ENCODE results near the gene NFATC2.
A peak's percentile ranks its signal among the peaks of the same experiment; 100 is the strongest.

The NFATC2 gene

DNA sequence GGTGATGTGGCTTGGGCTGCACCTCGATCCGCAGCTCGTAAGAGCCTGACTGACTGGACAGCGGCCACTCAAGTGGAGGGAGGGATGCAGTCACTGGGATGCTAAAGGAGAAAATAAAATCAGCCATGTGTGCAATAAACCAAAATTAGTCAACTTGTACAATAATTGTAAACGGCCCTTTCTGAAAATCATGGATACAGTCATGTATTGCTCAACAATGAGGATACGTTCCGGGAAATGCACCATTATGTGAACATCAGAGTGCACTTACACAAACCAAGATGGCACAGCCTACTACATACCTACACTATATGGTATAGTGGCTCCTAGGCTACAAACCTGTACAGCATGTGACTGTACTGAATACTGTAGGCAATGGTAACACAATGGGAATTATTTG is 25.7 kb downstream of the NFATC2 start:
- DNase-seq (ENCODE audit: low spot score), result no peak
- no peak for FAIRE-seq

- FAIRE-seq (no peak), DNase-seq (ENCODE audit: low spot score) (no peak)
Measured at GRCh38 chr20:51514836-51515235, 27.7 kb downstream of the NFATC2 start.

DNA sequence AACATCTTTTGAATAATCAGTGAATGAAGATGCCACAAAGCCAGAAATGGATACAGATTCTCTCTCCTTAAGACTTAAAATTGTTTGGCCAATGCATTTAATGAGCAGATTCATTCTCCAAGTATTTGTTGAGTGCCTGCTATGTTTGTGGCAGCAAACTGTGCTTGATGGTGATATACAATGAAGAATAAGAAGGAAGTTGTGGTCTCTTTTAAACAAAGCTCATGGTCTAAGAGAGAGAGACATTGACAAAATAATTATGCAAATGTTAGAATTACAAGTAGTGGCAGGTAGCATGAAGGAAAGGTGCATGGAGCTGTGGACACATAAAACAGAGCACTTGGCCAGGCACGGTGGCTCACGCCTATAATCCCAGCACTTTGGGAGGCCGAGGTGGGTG is 28.3 kb downstream of the NFATC2 start:
- FAIRE-seq (no peak), DNase-seq (ENCODE audit: low spot score) (no peak)

- peak; percentile 13 for FAIRE-seq
- DNase-seq (ENCODE audit: low spot score), result no peak
Measured at GRCh38 chr20:51513545-51513944, 29.0 kb downstream of the NFATC2 start.

- no peak for DNase-seq (ENCODE audit: low spot score)
- FAIRE-seq, result no peak
Measured at GRCh38 chr20:51512645-51513044, 29.9 kb downstream of the NFATC2 start.

- DNase-seq (ENCODE audit: low spot score), result no peak
- peak; percentile 17 for FAIRE-seq
Measured at GRCh38 chr20:51511861-51512619, 30.5 kb downstream of the NFATC2 start.

GRCh38 chr20:51510936-51511605 is 31.4 kb downstream of the NFATC2 start:
- DNase-seq (ENCODE audit: low spot score) (no peak), FAIRE-seq (no peak)

GRCh38 chr20:51510169-51510568 is 32.4 kb downstream of the NFATC2 start:
- FAIRE-seq, result no peak
- no peak for DNase-seq (ENCODE audit: low spot score)

DNA sequence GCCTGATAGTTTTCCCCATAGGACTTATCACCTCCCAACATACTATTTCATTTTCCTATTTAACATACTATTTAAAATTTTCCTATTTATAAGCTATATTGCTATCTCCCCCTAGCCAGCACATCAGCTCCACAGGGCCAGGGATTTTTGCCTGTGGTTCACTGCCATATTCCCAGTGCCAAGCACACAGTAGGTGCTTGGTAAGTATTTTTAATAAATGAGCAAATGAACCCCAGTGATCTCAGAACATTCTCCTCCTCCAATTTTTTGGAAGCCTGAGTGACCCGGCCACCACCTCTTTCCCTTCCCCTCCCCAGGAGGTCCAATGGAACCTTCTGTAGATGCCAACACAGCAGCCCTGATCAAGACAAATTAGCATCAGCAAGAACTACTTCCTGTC is 33.3 kb downstream of the NFATC2 start:
- no peak for FAIRE-seq
- DNase-seq (ENCODE audit: low spot score), result no peak

DNA sequence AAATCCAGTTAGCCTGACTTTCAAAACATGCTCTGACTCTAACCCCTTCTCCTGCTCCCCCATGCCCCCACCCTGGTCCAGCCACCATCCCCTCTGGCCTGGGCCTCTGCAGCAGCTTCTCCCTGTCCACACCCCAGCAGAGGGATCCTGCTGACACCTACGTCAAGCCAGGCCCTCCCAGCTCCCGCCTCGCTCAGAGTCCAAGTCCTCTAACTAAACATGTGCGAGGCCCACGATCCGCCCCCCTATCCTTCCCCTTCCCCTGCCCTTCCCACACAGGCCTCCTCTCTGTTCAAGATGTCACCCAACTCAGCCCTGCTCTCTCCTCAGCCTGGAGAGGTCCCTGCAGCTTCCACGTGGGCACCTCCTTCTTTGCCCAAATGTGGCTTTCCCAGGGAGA is 33.7 kb downstream of the NFATC2 start:
- DNase-seq (ENCODE audit: low spot score) (no peak), FAIRE-seq (no peak)

DNA sequence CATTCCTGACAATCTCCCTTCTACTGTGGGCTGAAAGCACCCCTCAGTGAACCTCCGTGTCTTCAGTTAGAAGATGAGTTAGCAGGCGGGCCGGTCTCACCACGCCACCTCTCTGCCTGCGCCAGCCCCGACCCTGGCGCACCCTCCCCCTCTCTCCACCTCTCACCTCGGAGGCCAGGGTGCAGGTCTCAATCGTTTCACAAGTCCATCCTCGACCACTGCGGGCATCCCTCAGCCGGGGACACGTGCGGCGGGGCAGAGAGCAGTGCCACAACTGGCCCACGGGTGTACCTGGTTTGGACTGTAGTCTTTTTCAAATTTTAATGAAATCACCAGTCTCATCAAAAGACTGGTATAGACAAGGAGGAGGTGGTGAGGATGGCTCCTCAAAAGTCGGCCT is 34.4 kb downstream of the NFATC2 start:
- no peak for FAIRE-seq

DNA sequence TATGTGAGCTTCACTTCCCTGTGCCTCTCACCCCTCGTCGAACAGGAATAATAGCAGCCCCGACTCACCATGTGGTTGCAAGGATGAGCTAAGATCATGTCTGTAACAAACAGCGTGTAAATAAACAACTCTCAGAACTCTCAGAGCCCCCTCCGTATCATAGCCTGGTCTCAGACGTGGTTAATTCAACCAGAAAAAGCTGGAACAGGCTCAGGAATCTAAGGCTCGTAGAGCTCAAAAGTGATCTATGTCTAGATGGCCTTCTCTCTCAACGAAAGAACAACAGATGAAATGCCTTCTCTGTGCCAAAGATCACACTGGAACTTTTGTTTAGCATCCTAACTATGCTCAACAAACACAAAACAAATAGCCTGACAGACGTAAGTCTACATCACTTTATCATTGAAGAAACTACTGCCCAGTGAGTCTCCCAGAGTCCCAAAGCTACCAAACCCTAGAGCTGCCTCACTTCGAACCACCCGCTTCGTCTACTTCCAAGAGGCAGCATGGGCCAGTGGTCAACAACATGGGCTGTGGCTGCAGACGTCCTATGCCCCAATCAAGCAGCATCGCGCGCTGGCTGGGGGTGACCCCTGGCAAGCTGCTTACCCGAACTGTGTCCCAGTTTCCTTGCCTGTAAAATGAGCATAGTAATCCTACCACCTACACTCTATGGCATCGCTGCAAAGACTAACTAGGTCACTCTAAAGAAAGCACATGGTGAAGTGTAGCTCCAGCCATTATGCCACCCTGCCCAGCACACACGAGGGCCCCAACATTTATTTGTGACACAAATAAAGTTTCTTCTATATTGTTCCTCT is 35.1 kb downstream of the NFATC2 start:
- FAIRE-seq, result peak; percentile 9

More for the DNA sequence above, 34.4 kb downstream of the NFATC2 start:
- DNase-seq (ENCODE audit: low spot score), result no peak

GRCh38 chr20:51506527-51507215 is 35.8 kb downstream of the NFATC2 start:
- DNase-seq (ENCODE audit: low spot score) (no peak), FAIRE-seq (no peak)

More for the DNA sequence above, 35.1 kb downstream of the NFATC2 start:
- no peak for DNase-seq (ENCODE audit: low spot score)

- FAIRE-seq, result no peak
Measured at GRCh38 chr20:51505566-51505965, 37.0 kb downstream of the NFATC2 start.

DNA sequence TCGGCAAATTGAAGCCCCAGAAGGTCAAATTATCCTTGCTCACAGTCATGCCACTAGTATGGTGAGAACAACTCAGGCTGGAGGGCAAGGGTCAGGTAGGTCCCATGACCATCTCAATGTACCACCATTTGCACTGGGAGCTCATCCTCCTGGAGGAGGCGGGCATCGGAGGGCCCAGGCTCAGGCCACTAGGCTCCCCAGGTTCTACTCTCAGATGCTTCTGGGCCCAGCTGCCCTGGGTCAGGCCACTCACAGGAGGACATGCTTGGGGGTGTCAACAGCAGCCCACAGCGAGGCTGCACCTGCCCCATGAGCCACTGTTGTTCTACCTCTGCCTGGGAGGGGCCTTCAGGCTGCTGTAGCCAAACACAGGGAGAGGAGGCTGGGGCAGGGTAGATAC is 39.1 kb downstream of the NFATC2 start:
- FAIRE-seq, result no peak
- DNase-seq (ENCODE audit: low spot score), result no peak

More at GRCh38 chr20:51505566-51505965, 37.0 kb downstream of the NFATC2 start:
- DNase-seq (ENCODE audit: low spot score), result no peak

DNA sequence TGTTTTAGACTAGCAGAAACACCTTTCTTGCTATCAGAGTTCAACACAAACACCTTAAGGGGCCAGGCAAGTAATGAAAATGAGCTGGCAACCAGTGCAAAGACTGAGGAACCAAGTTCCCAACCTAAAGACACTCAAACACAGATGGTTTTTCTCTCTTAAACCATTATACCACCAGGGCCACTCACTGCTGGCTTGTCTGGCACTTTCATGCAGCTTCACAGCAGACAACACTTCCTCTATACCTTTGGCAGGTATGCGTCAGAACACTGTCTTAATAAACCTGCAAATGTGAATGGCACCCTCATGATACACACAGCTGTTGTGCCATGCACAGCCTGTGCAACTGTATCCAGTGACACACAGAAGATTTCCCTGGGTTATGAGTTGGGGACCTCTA is 41.6 kb downstream of the NFATC2 start:
- DNase-seq (ENCODE audit: low spot score) (no peak), FAIRE-seq (no peak)

GRCh38 chr20:51500311-51500710 is 42.2 kb downstream of the NFATC2 start:
- FAIRE-seq (no peak), DNase-seq (ENCODE audit: low spot score) (peak; percentile 76)

GRCh38 chr20:51498765-51499540 is 43.6 kb downstream of the NFATC2 start:
- DNase-seq (ENCODE audit: low spot score) (no peak), FAIRE-seq (peak; percentile 65)

DNA sequence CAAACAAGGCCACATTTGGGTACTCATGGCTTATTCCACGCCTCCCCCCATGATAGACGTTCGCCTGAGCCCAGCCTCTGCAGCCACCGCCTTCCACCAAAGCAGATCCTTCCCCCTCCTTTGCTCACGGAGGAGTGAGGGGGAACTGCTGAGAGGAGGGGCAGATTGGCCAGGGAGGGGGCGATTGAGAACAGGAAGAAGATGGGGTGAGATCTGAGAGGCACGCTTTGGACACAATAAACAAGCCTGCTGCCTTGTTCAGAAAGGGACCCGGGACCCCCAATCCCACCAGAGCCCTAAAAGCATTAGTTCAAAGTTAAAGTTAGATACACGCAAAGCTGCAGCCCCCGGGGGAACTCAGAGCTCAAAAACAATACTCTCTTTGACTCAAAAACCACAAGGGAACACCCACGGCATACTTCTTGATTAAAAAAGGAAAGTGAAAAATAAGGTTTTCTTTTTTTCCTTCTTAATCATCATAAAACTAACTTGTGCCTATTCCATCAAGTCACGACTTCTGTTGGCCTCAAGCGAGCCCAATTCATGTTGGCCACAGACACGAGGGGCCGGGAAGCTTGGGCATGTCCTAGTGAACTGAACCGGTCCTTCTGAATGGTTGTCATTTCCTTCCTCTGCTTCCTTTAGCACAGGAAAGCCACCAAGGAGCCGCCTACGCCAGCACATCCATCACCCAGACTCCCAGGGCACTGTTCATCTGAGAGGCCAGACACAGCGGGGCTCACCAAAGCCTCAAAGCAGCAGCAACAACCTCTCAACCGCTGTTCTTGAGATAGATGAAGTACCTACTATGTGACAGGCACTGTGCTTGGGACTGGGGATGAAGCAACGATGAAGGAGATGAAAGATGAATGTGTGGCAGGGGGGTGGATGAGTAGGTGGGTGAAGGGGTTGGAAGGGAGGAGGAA is 44.7 kb downstream of the NFATC2 start:
- DNase-seq (ENCODE audit: low spot score) (peak; percentile 77), FAIRE-seq (peak; percentile 62)

DNA sequence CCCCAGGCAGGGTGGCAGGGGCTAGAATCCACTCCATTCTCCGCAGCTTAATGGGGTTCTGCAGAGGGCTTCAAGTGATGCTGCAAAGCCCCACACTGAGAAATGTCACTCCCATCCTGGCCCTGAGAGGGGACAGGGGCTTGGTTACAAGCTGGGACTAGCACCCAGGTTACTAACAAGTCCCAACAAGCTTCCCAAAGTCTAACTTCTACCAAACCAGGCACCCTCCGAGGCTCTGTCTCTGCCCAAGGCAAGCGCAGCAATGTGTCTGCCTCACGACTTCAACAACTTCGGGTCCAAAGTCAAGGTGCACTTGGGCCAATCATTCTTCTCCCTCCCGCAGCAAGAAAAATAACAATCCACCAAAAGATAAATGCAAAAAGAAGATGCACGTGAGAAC is 45.6 kb downstream of the NFATC2 start:
- DNase-seq (ENCODE audit: low spot score) (no peak), FAIRE-seq (no peak)
